GM19468 (cell line): ENCODE results near the gene XPNPEP2.

ENCODE experiments used
- ATAC-seq: cut with Tn5 transposase; IDR thresholded peaks from one replicate; pipeline ENCODE4 v1.9.1; 2021; ENCODE audit warnings: mild to moderate bottlenecking, moderate library complexity, moderate number of reproducible peaks; ENCODE audit not compliant: unreplicated experiment; ENCODE audit errors: extremely low read depth

The XPNPEP2 gene

GRCh38 chrX:129777218-129778030, 38.6 kb downstream of the XPNPEP2 start:
- no peak for ATAC-seq

DNA sequence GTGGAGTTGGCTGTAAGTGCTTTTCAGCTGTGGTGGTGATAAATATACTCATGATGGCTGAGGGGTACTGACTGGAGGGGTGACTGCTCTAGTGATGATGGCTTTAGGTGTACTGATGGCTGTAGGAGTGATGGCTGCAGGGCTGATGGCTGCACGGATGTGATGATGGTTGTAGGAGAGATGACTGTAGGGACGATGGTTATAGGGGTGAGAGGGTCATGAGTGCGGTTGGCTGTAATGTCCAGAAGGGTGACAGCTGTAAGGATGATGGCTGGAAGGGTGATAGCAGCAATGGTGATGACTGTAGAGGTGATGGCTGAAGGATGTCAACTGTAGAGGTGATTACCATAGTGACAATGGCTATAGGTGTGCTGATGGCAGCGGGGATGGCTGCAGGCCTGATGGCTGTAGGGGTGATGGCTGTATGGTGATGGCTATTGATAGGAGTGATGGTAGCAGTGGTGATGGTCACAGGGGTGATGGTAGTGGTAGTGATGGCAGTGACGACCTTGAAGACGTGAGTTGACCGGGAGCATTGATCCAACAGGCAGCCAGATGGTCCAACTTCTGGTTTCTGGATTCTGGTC, 40.4 kb downstream of the XPNPEP2 start:
- ATAC-seq = no peak

DNA sequence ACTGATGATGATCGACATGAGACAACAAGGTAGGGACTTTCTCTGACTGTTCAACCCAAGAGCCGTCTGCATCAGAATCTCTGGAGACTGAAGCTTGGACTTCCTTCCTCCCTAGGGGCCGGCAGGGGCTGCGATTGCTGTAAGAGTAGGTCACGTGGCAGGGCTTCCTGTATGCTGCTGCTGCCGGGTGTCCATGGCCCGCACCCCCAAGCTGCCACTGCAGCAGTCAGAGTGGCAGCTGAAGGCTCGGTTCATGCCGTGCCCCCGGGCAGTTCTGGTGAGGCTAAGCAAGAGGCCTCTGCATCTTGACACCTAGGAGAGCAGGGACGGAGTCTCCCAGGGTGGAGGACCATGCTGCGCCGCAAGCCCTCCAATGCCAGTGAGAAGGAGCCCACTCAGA, 41.0 kb downstream of the XPNPEP2 start, which contains the start of gene SASH3:
TSS of gene SASH3 (plus strand) at position 203 of the 400 bp plus-strand sequence. CDS start at position 352, 149 bp downstream.
- peak; percentile 27 for ATAC-seq

- ATAC-seq = no peak
These were observed 41.8 kb downstream of the XPNPEP2 start for GRCh38 chrX:129780441-129781105.

GRCh38 chrX:129781134-129781672, 42.4 kb downstream of the XPNPEP2 start:
- peak; percentile 60 for ATAC-seq

DNA sequence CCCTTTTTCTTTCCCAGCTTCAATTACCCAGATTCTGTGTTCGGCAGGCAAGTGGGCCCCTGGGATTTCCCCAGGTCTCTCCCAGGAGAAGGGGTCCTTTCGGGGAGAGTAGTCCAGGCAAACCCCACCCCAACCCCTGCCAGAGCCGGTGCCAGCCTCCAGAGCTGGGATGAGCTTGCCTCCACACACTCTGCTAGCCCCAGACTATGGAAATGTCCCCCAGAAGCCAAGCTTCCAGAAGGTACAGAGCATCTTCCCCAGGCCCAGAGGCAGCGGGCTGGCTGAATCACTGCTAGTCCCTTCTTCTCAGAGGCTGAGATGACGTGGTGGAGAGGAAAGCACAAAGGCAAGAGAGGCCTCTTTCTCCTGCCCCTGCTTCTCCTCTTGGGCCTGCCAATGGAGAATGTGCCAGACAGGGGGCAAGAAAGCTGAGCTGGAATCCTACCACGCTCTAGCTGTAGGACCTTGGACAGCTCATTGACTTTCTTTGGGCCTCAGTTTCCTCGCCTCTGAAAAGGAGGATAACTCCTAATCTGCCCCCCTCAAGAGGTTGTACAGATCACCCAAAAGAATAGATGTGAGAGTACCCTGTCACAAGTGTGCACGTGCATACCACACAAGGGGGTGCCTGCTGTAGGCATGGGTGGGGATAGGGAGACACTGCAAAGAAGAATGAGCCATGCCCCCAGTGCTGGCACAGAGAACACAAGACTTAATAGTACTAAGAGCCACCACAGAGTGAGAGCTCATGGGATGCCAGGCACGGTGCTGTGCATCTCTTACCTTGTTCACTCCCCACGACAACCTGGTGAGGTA, 43.1 kb downstream of the XPNPEP2 start:
- ATAC-seq = no peak

GRCh38 chrX:129782706-129783105, 43.9 kb downstream of the XPNPEP2 start:
- ATAC-seq = no peak

GRCh38 chrX:129783291-129783713, 44.5 kb downstream of the XPNPEP2 start:
- ATAC-seq = no peak

DNA sequence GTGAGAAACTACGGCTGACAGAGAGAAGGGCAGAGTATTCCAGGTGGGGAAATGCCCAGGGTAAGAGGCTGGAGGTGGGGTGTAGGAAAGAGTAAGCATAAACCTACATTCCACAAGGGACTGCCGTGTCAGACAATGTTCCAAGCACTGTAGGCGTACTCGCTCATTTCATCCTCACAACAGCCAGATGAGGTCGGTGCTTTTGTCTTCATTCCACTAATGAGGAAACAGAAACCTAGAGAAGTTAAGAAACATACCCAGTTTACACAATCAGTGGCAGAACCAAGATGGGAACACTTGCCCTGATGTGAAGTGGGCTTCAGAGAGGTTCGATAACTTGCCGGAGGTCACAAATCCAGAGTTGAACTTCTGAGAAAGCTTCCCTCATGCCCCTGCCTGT, 45.6 kb downstream of the XPNPEP2 start:
- no peak for ATAC-seq

- no peak for ATAC-seq
These were observed 46.6 kb downstream of the XPNPEP2 start for GRCh38 chrX:129785160-129785947.

GRCh38 chrX:129786210-129786651, 47.5 kb downstream of the XPNPEP2 start:
- ATAC-seq = peak; percentile 76

GRCh38 chrX:129787336-129788055, 48.7 kb downstream of the XPNPEP2 start:
- ATAC-seq = no peak

DNA sequence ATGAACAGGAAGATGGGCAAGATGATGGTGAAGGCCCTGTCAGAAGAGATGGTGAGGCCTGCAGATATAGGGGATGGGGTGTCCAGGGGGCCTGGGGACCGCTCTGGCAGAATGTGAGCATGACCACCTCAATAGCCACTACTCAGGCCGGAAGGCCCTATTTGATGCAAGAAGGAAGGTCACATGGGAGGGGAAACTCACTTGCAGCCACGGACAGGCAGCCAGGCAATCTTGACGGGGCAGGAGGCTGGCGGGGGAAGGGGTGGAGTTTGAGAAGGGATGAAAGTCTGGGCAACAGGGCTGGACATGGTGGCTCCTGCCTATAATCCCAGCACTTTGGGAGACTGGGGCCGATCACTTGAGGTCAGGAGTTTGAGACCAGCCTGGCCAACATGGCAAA, 49.7 kb downstream of the XPNPEP2 start:
- no peak for ATAC-seq

DNA sequence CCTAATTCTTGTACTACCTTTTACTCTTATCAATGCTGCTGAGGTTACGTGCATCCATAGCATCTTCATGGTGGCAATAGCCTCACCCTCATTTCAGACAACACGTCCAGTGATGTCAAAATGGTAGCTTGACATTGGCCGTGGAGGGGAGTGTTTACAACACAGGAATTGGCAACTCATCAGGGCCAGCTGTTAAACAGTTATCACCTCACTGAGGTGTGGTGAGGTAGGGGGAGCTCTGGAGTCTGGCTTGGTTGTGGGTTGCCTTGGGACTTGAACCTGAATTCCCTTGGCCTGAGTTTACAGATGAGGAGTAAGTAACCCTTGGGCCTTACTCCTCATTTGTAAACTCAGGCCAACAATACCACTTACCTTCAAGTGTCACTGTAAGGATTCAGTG, 51.4 kb downstream of the XPNPEP2 start:
- ATAC-seq = no peak

- no peak for ATAC-seq
These were observed 52.0 kb downstream of the XPNPEP2 start for GRCh38 chrX:129790808-129791207.

- no peak for ATAC-seq
These were observed 52.6 kb downstream of the XPNPEP2 start for GRCh38 chrX:129791336-129791735.

- ATAC-seq = no peak
These were observed 53.3 kb downstream of the XPNPEP2 start for GRCh38 chrX:129791961-129792570.
